HepG2 (cell line): ENCODE measurements around the gene SAE1. TPM values are rescaled to one million over a fixed set of nuclear protein-coding genes. Genes with fewer than 3 reads are reported as not detected.

Experiments
- ATAC-seq: fragments of 200-7000 bp; cut with Tn5 transposase; 3 replicates; pipeline ENCODE4 v1.9.1; 2020; ENCODE audit warnings: mild to moderate bottlenecking, moderate library complexity
- BruUV-seq: library from RNA; stranded (reverse); fragments of 400-500 nt; replicated peaks from 2 replicates; lab custom pipeline; 2021; lab: Mats Ljungman, UMichigan
- CTCF ChIA-PET: fragments of 300-600 bp; formaldehyde crosslinking; extraction: SDS; loops from one replicate; lab custom pipeline; 2021; ENCODE audit warnings: low total read pairs, inconsistent platforms, low intra/inter-chr PET ratio; lab: Yijun Ruan, JAX
- POLR2A ChIA-PET: fragments of 350-600 bp; sonication (Branson Sonifier 250); formaldehyde crosslinking; loops from one replicate; lab custom pipeline; 2020; ENCODE audit warnings: antibody characterized with exemption, inconsistent platforms; lab: Yijun Ruan, JAX
- DNase-seq: peaks from one replicate; pipeline ENCODE4 v3.0.0-alpha.2; 2015; ENCODE audit warnings: low spot score
- FAIRE-seq: peaks from 3 replicates; lab custom pipeline; 2011; peaks lifted over from hg19 to GRCh38; lab: Jason Lieb, UNC
- H2AFZ ChIP-seq: one replicate; pipeline ENCODE4 v1.6.1; 2011; ENCODE audit warnings: low read length, inconsistent platforms
- H3K27ac ChIP-seq: fragments of 300-600 bp; 3 replicates; pipeline ENCODE4 v1.8.0; 2011; ENCODE audit warnings: mixed run types, mild to moderate bottlenecking, mixed read lengths, low read length, inconsistent platforms; ENCODE audit not compliant: insufficient read depth; ENCODE audit errors: extremely low read length
- H3K27me3 ChIP-seq, 2 experiments: fragments of 200-600 bp in 1 of 2; 2 replicates in 1 of 2; 3 replicates in 1 of 2; pipeline versions ENCODE4 v1.6.0 to v1.8.0; 2011; ENCODE audit warnings: low read length in 2 of 2, mild to moderate bottlenecking in 2 of 2, moderate library complexity in 2 of 2, inconsistent platforms in 1 of 2; ENCODE audit not compliant: insufficient read depth in 2 of 2, control insufficient read depth in 1 of 2
- H3K36me3 ChIP-seq, 2 experiments: fragments of 200-600 bp in 1 of 2; replicated peaks in 1 of 2; 2 replicates in 1 of 2; 3 replicates in 1 of 2; pipeline versions ENCODE4 v1.5.1 to v1.8.0; 2011; ENCODE audit warnings: low read length in 2 of 2, inconsistent platforms in 1 of 2; ENCODE audit not compliant: insufficient read depth in 2 of 2, control insufficient read depth in 1 of 2
- H3K4me1 ChIP-seq: 2 replicates; pipeline ENCODE4 v1.5.1; 2012; ENCODE audit warnings: low read length, inconsistent platforms; ENCODE audit not compliant: insufficient read depth
- H3K4me2 ChIP-seq: 2 replicates; pipeline ENCODE4 v1.6.0; 2011; ENCODE audit warnings: low read depth, low read length, inconsistent platforms
- H3K4me3 ChIP-seq, 3 experiments: fragments of 200-600 bp in 1 of 3; sonication (generic), shearing (Covaris generic) in 1 of 3; replicated peaks in 1 of 3; 2 replicates each; pipeline ENCODE4 v1.5.1; 2011 to 2016; ENCODE audit warnings: low read length in 3 of 3, inconsistent platforms in 2 of 3, low read depth in 2 of 3, mild to moderate bottlenecking in 2 of 3, control low read depth in 1 of 3, mixed read lengths in 1 of 3; ENCODE audit not compliant: insufficient read depth in 1 of 3
- H3K79me2 ChIP-seq: one replicate; pipeline ENCODE4 v1.6.1; 2011; ENCODE audit warnings: low read length, inconsistent platforms; ENCODE audit not compliant: insufficient read depth
- H3K9ac ChIP-seq: 2 replicates; pipeline ENCODE4 v1.6.0; 2011; ENCODE audit warnings: mild to moderate bottlenecking, low read depth, low read length, inconsistent platforms; ENCODE audit not compliant: insufficient read depth
- H3K9me3 ChIP-seq: 2 replicates; pipeline ENCODE4 v1.5.1; 2012; ENCODE audit warnings: mild to moderate bottlenecking, low read length
- H4K20me1 ChIP-seq: 2 replicates; pipeline ENCODE4 v1.6.0; 2011; ENCODE audit warnings: inconsistent platforms, mild to moderate bottlenecking, low read length, moderate library complexity; ENCODE audit not compliant: insufficient read depth
- KMT2B ChIP-seq: IDR thresholded peaks from 2 replicates; pipeline ENCODE4 v1.6.1; 2016; ENCODE audit warnings: missing genetic modification reagents, missing compliant biosample characterization
- TEF ChIP-seq: sonication (generic); formaldehyde crosslinking; IDR thresholded peaks from 2 replicates; pipeline ENCODE4 v1.5.0; 2020; ENCODE audit warnings: missing genetic modification reagents
- ZNF441 ChIP-seq: sonication (generic); formaldehyde crosslinking; IDR thresholded peaks from 2 replicates; pipeline ENCODE4 v1.7.0; 2021; ENCODE audit warnings: missing genetic modification reagents, borderline replicate concordance
- ZNF775 ChIP-seq: sonication (generic); formaldehyde crosslinking; IDR thresholded peaks from 2 replicates; pipeline ENCODE4 v1.4.0; 2020; ENCODE audit warnings: missing genetic modification reagents, mild to moderate bottlenecking, moderate library complexity, borderline replicate concordance
- WGBS: methylation state at CpG from one replicate; pipeline ENCODE4 v1.1.6; 2017; ENCODE audit warnings: low lambda C conversion rate; 5-methylcytosine and 5-hydroxymethylcytosine counted together
- in situ Hi-C: cut with HindIII; loops from 2 replicates; pipeline ENCODE4 v1.10.0; 2017; ENCODE audit warnings: low pct_unique_long_range_greater_than_20kb; ENCODE audit not compliant: extremely low pct_ligation_motif_present
- intact Hi-C: fragments of 100-400 bp; cut with micrococcal nuclease; formaldehyde crosslinking; loops from one replicate; pipeline ENCODE4 v1.10.0; 2022; ENCODE audit not compliant: unreplicated experiment
- polyA plus RNA-seq, 8 experiments: library from polyadenylated mRNA; depleted of rRNA in 3 of 8; stranded (reverse) in 7 of 8; unstranded in 1 of 8; fragments of >200 nt; fragmentation: Illumina TruSeq in 4 of 8; extraction: Trizol in 4 of 8; gene quantifications; 2 replicates each; pipeline versions ENCODE4 v1.2.1 to v1.2.3, GENCODE V29; 2011 to 2016; ENCODE audit warnings: low read depth in 4 of 8, missing spikeins in 1 of 8, mixed read lengths in 1 of 8; ENCODE audit not compliant: insufficient read depth in 1 of 8
- total RNA-seq, 5 experiments: library from RNA; depleted of rRNA; stranded (reverse); fragments of >200 nt; fragmentation: Illumina TruSeq; extraction: Trizol; gene quantifications; 2 replicates each; pipeline ENCODE4 v1.2.3, GENCODE V29; 2016; ENCODE audit warnings: low read depth in 1 of 5

SAE1 gene
- total and polyA plus RNA-seq, 2 of the 13 experiments (the other 11 are each of a cell fraction or from before 2014, with no cell fraction given) = 87.6 to 197 TPM

GRCh38 chr19:47152632-47153031 is 22.0 kb downstream of the SAE1 start (continued):
- no peak for TF ChIP-seq TEF (CRISPR knock-in tag)

GRCh38 chr19:47153266-47153665 is 22.6 kb downstream of the SAE1 start:
- no peaks in the 10 kb centered on the region; the same call in 1 of the 2 replicates for H4K20me1 ChIP-seq

GRCh38 chr19:47155148-47155547 is 24.5 kb downstream of the SAE1 start:
- no peak overlapping the region for H3K27ac ChIP-seq
- no peak overlapping the region for H3K4me3 ChIP-seq
- peaks cover 4% of the 10 kb centered on the region for H3K79me2 ChIP-seq
- WGBS = 97% methylated on average over 7 of the region's 7 CpGs
- intact Hi-C loops (no loop called here), in situ Hi-C loops (no loop called here)
- FAIRE-seq = no peak
- H3K36me3 ChIP-seq = peaks cover 31 to 79% of the 10 kb centered on the region in 2 experiments
- no peaks in the 10 kb centered on the region; the same call in 1 of the 2 replicates for H4K20me1 ChIP-seq
- H3K9me3 ChIP-seq = no peaks in the 10 kb centered on the region
- no peak overlapping the region for H2AFZ ChIP-seq
- ChIA-PET CTCF (no interaction called here), POLR2A (no interaction called here)
- no TSS peak for BruUV-seq
- H3K4me2 ChIP-seq = no peak overlapping the region
- H3K27me3 ChIP-seq = no peaks in the 10 kb centered on the region
- 0 out of 2 replicates have a peak, but pooled peaks cover 20% of the 10 kb centered on the region for H3K4me1 ChIP-seq
- no peak for DNase-seq
- no peak overlapping the region for H3K9ac ChIP-seq
- ATAC-seq = no peak
- TF ChIP-seq ZNF441 (CRISPR knock-in tag) = no peak
- TF ChIP-seq, all 625 proteins: peak for 0

More at GRCh38 chr19:47153266-47153665, 22.6 kb downstream of the SAE1 start:
- ChIA-PET CTCF (no interaction called here), POLR2A (no interaction called here)
- Histone ChIP-seq H3K79me2 (peaks cover 4% of the 10 kb centered on the region), H3K9me3 (no peaks in the 10 kb centered on the region), H3K4me3 (no peak overlapping the region), H3K27ac (no peak overlapping the region), H3K36me3 (peaks cover 28 to 80% of the 10 kb centered on the region in 2 experiments), H2AFZ (no peak overlapping the region), H3K4me2 (no peak overlapping the region), H3K9ac (no peak overlapping the region), H3K4me1 (0 out of 2 replicates have a peak, but pooled peaks cover 20% of the 10 kb centered on the region), H3K27me3 (no peaks in the 10 kb centered on the region)
- no TSS peak for BruUV-seq
- DNase-seq (no peak), FAIRE-seq (no peak), ATAC-seq (no peak)
- TF ChIP-seq KMT2B (CRISPR knock-in tag) (no peak), ZNF775 (no peak)
- 98% methylated on average over 2 of the region's 2 CpGs for whole genome bisulfite sequencing
- intact Hi-C loops = no loop called here
- in situ Hi-C loops = no loop called here
